PC-3 (cell line): ENCODE data around the gene AP1M1. TPM values are rescaled to one million over a fixed set of nuclear protein-coding genes. Genes with fewer than 3 reads are reported as not detected.

Experiments
- ATAC-seq: fragments of 200-7000 bp; cut with Tn5 transposase; 2 replicates; pipeline ENCODE4 v1.9.1; 2020; ENCODE audit warnings: mild to moderate bottlenecking, moderate library complexity
- BruUV-seq: library from RNA; stranded (reverse); fragments of 400-500 nt; replicated peaks from 2 replicates; lab custom pipeline; 2021; lab: Mats Ljungman, UMichigan
- CTCF ChIA-PET: fragments of 300-600 bp; sonication (Branson Sonifier 250); formaldehyde crosslinking; loops from one replicate; lab custom pipeline; 2022; ENCODE audit warnings: antibody characterized with exemption; lab: Charles Lee
- POLR2A ChIA-PET: fragments of 300-600 bp; sonication (Branson Sonifier 250); formaldehyde crosslinking; loops from one replicate; lab custom pipeline; 2022; ENCODE audit warnings: antibody characterized with exemption; ENCODE audit not compliant: unreplicated experiment; lab: Charles Lee
- DNase-seq: peaks from one replicate; pipeline ENCODE4 v3.0.0-alpha.2; 2015
- H2AFZ ChIP-seq: fragments of 300-600 bp; sonication (generic); 2 replicates; pipeline ENCODE4 v1.6.0; 2016; ENCODE audit warnings: antibody characterized with exemption, low read length
- H3F3A ChIP-seq: fragments of 300-600 bp; sonication (generic); one replicate; pipeline ENCODE4 v1.6.0; 2017; ENCODE audit warnings: antibody characterized with exemption, low read length, control low read depth, mild to moderate bottlenecking; ENCODE audit not compliant: unreplicated experiment
- H3K27ac ChIP-seq: fragments of 300-600 bp; sonication (generic); 2 replicates; pipeline ENCODE4 v1.5.1; 2016; ENCODE audit warnings: mild to moderate bottlenecking, low read length
- H3K27me3 ChIP-seq: fragments of 300-600 bp; sonication (generic); 2 replicates; pipeline ENCODE4 v1.6.1; 2016; ENCODE audit warnings: low read length, mixed read lengths
- H3K36me3 ChIP-seq: fragments of 300-600 bp; sonication (generic); 2 replicates; pipeline ENCODE4 v1.6.1; 2016; ENCODE audit warnings: low read depth, mixed run types, low read length, mixed read lengths
- H3K4me1 ChIP-seq: fragments of 300-600 bp; sonication (generic); 2 replicates; pipeline ENCODE4 v1.5.1; 2016; ENCODE audit warnings: low read length; ENCODE audit not compliant: insufficient read depth
- H3K4me2 ChIP-seq: fragments of 300-600 bp; sonication (generic); 2 replicates; pipeline ENCODE4 v1.6.0; 2016; ENCODE audit warnings: low read length
- H3K4me3 ChIP-seq: fragments of 300-600 bp; sonication (generic); 2 replicates; pipeline ENCODE4 v1.5.1; 2016; ENCODE audit warnings: mild to moderate bottlenecking, low read length, mixed read lengths
- H3K79me2 ChIP-seq: fragments of 300-600 bp; sonication (generic); 2 replicates; pipeline ENCODE4 v1.6.1; 2017; ENCODE audit warnings: low read length, mixed read lengths
- H3K9ac ChIP-seq: fragments of 300-600 bp; sonication (generic); 2 replicates; pipeline ENCODE4 v1.6.0; 2016; ENCODE audit warnings: mild to moderate bottlenecking, low read length
- H3K9me2 ChIP-seq: fragments of 300-600 bp; sonication (generic); replicated peaks from 2 replicates; pipeline ENCODE4 v1.6.1; 2016; ENCODE audit warnings: mixed run types, low read length, mixed read lengths
- H3K9me3 ChIP-seq: fragments of 300-600 bp; sonication (generic); 2 replicates; pipeline ENCODE4 v1.6.1; 2016; ENCODE audit warnings: low read length, mixed read lengths
- H4K20me1 ChIP-seq: fragments of 300-600 bp; sonication (generic); 2 replicates; pipeline ENCODE4 v1.6.1; 2016; ENCODE audit warnings: low read length, mixed read lengths
- EZH2 ChIP-seq: fragments of 300-600 bp; sonication (generic); IDR thresholded peaks from one replicate; pipeline ENCODE4 v1.6.1; 2017; ENCODE audit warnings: antibody characterized with exemption, mild to moderate bottlenecking, low read length; ENCODE audit not compliant: unreplicated experiment
- EZH2phosphoT487 ChIP-seq: fragments of 300-600 bp; sonication (generic); IDR thresholded peaks from 2 replicates; pipeline ENCODE4 v1.6.1; 2018; ENCODE audit warnings: mild to moderate bottlenecking, antibody characterized with exemption, low read length, borderline replicate concordance
- intact Hi-C: fragments of 100-400 bp; cut with micrococcal nuclease; formaldehyde crosslinking; loops from 2 replicates; pipeline ENCODE4 v1.9.0; 2023
- total RNA-seq: library from RNA; depleted of rRNA; stranded (reverse); fragments of >200 nt; gene quantifications from 2 replicates; pipeline ENCODE4 v1.2.3, GENCODE V29; 2014
- TF ChIP-seq, protein P1 (sequence below): fragments of 300-600 bp; sonication (generic); conservative IDR thresholded peaks from 2 replicates; pipeline ENCODE4 v1.5.1; 2017; ENCODE audit warnings: antibody characterized with exemption, low read depth, mild to moderate bottlenecking, low read length

Gene AP1M1
- total RNA-seq, 1 experiment from 2014 or later = 104 TPM

DNA sequence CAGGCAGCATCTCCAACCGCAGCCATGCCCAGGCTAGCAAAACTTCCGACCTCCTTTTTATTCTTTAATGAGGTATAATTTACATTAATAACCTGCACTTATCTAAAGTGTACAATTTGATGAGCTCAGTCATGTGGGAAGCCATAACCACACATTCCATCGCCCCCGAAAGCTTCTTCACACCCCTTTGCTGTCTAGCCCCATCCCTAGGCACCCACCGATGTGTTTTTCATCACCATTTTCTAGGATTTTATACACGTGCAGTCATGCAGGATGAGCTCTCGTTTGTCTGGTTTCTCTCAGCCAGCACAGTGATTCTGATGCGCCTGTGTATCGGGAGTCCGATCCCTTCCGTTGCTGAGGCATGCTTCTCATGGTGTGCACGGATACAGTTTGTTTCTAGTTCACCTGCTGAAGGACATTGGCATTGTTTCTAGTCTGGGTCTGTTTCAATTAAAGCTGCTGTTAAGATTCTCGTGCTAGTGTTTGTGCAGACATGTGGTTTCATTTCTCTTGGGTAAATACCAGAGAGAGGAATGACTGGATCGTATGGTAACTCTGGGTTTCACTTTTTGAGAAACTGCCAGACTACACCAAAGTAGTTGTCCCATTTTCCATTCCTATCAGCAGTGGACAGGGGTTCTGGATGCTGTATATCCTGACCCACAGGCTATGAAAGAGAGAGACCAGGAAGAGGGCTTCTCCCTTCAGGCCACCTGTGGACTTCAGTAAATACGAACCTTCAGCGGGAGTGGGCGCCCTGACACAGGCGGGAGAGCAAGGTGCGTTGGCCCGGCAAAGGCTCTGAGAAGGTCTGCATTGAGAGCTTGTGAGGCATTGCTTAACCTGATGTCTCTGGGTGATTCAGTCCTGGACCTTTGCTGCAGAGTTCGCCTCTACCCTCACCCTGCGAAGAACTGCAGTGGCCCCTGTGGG is 4.9 kb downstream of the AP1M1 start:
- BruUV-seq = no TSS peak
- CTCF ChIA-PET = no interaction called here

GRCh38 chr19:16203256-16204004 is 5.7 kb downstream of the AP1M1 start:
- Histone ChIP-seq H3K9me3 (no peaks in the 10 kb centered on the region), H3K79me2 (peaks cover 20% of the 10 kb centered on the region), H3K9me2 (no peaks in the 10 kb centered on the region), H3K4me1 (peaks cover 8% of the 10 kb centered on the region; the same call in 1 of the 2 replicates), H2AFZ (no peak overlapping the region), H3K9ac (no peak overlapping the region), H4K20me1 (no peaks in the 10 kb centered on the region), H3K4me2 (no peak overlapping the region), H3K27ac (no peak overlapping the region), H3K27me3 (no peaks in the 10 kb centered on the region), H3F3A (no peaks in the 10 kb centered on the region), H3K4me3 (no peak overlapping the region), H3K36me3 (no peaks in the 10 kb centered on the region; the same call in 1 of the 2 replicates)
- POLR2A ChIA-PET = no interaction called here
- intact Hi-C loops = no loop called here
- no peak for ATAC-seq
- DNase-seq = no peak
- BruUV-seq = no TSS peak
- TF ChIP-seq, protein P1, sequence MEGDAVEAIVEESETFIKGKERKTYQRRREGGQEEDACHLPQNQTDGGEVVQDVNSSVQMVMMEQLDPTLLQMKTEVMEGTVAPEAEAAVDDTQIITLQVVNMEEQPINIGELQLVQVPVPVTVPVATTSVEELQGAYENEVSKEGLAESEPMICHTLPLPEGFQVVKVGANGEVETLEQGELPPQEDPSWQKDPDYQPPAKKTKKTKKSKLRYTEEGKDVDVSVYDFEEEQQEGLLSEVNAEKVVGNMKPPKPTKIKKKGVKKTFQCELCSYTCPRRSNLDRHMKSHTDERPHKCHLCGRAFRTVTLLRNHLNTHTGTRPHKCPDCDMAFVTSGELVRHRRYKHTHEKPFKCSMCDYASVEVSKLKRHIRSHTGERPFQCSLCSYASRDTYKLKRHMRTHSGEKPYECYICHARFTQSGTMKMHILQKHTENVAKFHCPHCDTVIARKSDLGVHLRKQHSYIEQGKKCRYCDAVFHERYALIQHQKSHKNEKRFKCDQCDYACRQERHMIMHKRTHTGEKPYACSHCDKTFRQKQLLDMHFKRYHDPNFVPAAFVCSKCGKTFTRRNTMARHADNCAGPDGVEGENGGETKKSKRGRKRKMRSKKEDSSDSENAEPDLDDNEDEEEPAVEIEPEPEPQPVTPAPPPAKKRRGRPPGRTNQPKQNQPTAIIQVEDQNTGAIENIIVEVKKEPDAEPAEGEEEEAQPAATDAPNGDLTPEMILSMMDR = no peak
- no peak for TF ChIP-seq EZH2phosphoT487
- TF ChIP-seq EZH2 = no peak
- CTCF ChIA-PET = no interaction called here

More for the DNA sequence above, 4.9 kb downstream of the AP1M1 start:
- H3K4me1 ChIP-seq = peaks cover 8% of the 10 kb centered on the region; the same call in 1 of the 2 replicates
- no peaks in the 10 kb centered on the region for H4K20me1 ChIP-seq
- H3K9ac ChIP-seq = no peak overlapping the region
- H3K36me3 ChIP-seq = no peaks in the 10 kb centered on the region; the same call in 1 of the 2 replicates
- H3K27me3 ChIP-seq = no peaks in the 10 kb centered on the region
- H3F3A ChIP-seq = no peaks in the 10 kb centered on the region
- no peak overlapping the region for H3K4me2 ChIP-seq
- H3K27ac ChIP-seq = no peak overlapping the region
- H2AFZ ChIP-seq = no peak overlapping the region
- DNase-seq (no peak), ATAC-seq (no peak)
- no peaks in the 10 kb centered on the region for H3K9me3 ChIP-seq
- POLR2A ChIA-PET = no interaction called here
- peaks cover 26% of the 10 kb centered on the region for H3K79me2 ChIP-seq
- H3K4me3 ChIP-seq = no peak overlapping the region
- intact Hi-C loops = no loop called here
- no peaks in the 10 kb centered on the region for H3K9me2 ChIP-seq
- TF ChIP-seq, protein P1 = no peak
- TF ChIP-seq EZH2phosphoT487 (no peak), EZH2 (no peak)
